Measurements from ENCODE around the gene PTPRE.

- TF ChIP-seq EZH2 (IDR thresholded peaks at IDR 0.05; ENCODE audit: borderline replicate concordance, control insufficient read depth, low read depth, low read length): no peak
- TF ChIP-seq, protein P1, sequence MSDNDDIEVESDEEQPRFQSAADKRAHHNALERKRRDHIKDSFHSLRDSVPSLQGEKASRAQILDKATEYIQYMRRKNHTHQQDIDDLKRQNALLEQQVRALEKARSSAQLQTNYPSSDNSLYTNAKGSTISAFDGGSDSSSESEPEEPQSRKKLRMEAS (IDR thresholded peaks at IDR 0.05; ENCODE audit: low read depth, low read length): no peak
- TF ChIP-seq CEBPB (IDR thresholded peaks at IDR 0.05; ENCODE audit: borderline replicate concordance in 1 of 2, low read depth in 2 of 2, low read length in 2 of 2): no peak
- no peak for TF ChIP-seq ZBED1 (IDR thresholded peaks at IDR 0.05; ENCODE audit: borderline replicate concordance)
Measured at GRCh38 chr10:128125944-128126764, 219.3 kb downstream of the PTPRE start, which contains the start of gene MKI67.
